Stomach (tissue), 4 donors: ENCODE results near the gene PLEKHH1.

ENCODE experiments used
- EP300 ChIP-seq: sonication (generic); formaldehyde crosslinking; IDR thresholded peaks from one replicate; pipeline ENCODE4 v1.6.1; 2017; ENCODE audit warnings: antibody characterized with exemption
- POLR2A ChIP-seq, 4 donors: fragments of 450-650 bp; IDR thresholded peaks; one replicate each; pipeline ENCODE4 v1.6.1; 2016; ENCODE audit warnings: antibody characterized with exemption in 4 of 4, control low read depth in 2 of 4, mild to moderate bottlenecking in 1 of 4, moderate library complexity in 1 of 4
- POLR2AphosphoS5 ChIP-seq, 3 donors: sonication (generic); formaldehyde crosslinking; IDR thresholded peaks; one replicate each; pipeline ENCODE4 v1.6.1; 2016; ENCODE audit warnings: antibody characterized with exemption in 3 of 3
- TF ChIP-seq, protein P1 (sequence below), 7 experiments: fragments of 450-650 bp in 4 of 7; fragments of 200-600 bp in 3 of 7; sonication (generic) in 3 of 7; IDR thresholded peaks; one replicate each; pipeline ENCODE4 v1.5.1; 2016 to 2019; ENCODE audit warnings: antibody characterized with exemption in 7 of 7, control low read depth in 2 of 7, mild to moderate bottlenecking in 1 of 7

DNA sequence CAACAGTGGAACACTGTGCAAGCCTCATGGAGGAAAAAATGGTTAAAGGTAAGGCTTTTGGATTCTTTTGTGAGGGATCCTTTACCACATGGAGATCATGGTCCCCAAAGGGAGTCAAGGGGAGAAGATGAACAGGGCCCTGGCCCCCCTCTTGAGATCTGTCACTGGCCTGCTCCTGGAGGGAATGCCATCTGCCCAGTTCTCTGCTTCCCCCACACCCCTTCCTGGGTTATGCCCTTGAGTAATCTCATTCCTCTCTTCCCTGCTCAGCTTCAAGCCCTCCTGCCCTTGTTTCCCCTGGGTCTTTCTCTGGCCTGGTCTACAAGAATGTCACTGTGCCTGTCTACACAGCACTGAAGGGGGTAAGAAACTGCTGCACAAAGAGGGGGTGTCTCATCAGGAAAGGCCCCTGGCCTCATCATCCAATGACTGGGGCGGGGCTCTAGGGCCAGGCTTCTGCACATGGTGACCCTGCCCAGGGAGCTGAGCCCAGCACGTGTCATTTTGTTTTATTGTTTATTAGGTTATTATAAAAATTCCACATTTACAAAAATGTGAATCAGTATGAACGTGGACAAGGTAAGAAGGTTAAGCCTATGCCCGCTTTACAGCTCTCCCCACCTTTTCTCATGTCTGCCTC is 36.7 kb downstream of the PLEKHH1 start:
- TF ChIP-seq, protein P1, sequence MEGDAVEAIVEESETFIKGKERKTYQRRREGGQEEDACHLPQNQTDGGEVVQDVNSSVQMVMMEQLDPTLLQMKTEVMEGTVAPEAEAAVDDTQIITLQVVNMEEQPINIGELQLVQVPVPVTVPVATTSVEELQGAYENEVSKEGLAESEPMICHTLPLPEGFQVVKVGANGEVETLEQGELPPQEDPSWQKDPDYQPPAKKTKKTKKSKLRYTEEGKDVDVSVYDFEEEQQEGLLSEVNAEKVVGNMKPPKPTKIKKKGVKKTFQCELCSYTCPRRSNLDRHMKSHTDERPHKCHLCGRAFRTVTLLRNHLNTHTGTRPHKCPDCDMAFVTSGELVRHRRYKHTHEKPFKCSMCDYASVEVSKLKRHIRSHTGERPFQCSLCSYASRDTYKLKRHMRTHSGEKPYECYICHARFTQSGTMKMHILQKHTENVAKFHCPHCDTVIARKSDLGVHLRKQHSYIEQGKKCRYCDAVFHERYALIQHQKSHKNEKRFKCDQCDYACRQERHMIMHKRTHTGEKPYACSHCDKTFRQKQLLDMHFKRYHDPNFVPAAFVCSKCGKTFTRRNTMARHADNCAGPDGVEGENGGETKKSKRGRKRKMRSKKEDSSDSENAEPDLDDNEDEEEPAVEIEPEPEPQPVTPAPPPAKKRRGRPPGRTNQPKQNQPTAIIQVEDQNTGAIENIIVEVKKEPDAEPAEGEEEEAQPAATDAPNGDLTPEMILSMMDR (IDR thresholded peaks at IDR 0.05): no peak
- TF ChIP-seq POLR2A (IDR thresholded peaks at IDR 0.05): no peak
- TF ChIP-seq EP300: no peak
- no peak for TF ChIP-seq POLR2AphosphoS5 (IDR thresholded peaks at IDR 0.05)
